ENCODE data around the gene TMEM258.

GRCh38 chr11:61773809-61774208 is 18.6 kb downstream of the TMEM258 start:
- TF ChIP-seq POLR2A (IDR thresholded peaks at IDR 0.05; ENCODE audit: low read depth, low read length) (no peak), CTCF (conservative IDR thresholded peaks at IDR 0.05; ENCODE audit: low read depth, low read length) (no peak)

All from IMR-90 (cell line).